ENCODE results near the gene CREM. TPM values are rescaled to one million over a fixed set of nuclear protein-coding genes. Genes with fewer than 3 reads are reported as not detected.
A peak's percentile ranks its signal among the peaks of the same experiment; 100 is the strongest.

The CREM gene
- total RNA-seq, 2 experiments from 2014 or later = 160 to 164 TPM

- Mint-ChIP-seq H3K27me3 (no peaks in the 10 kb centered on the region), H3K9me3 (no peaks in the 10 kb centered on the region), H3K4me3 (no peak overlapping the region), H3K36me3 (no peaks in the 10 kb centered on the region), H3K27ac (no peak overlapping the region), H3K4me1 (ENCODE audit: low read depth) (peaks cover 36% of the 10 kb centered on the region)
- ChIA-PET CTCF (interaction anchor here (0.6 kb wide), 1 partner anchor 79 kb away, joined by 3 read pairs; no protein-coding TSS in a partner anchor), POLR2A (interaction anchor here (1.7 kb wide), 1 partner anchor 60 kb away, joined by 3 read pairs; no protein-coding TSS in a partner anchor)
- intact Hi-C loops (cut with micrococcal nuclease) = no loop called here
- DNase-seq = no peak
Measured at GRCh38 chr10:35136263-35136815, 9.7 kb downstream of the CREM start.

- no peak for DNase-seq
- intact Hi-C loops (cut with micrococcal nuclease) = no loop called here
- no peak overlapping the region for H3K27ac Mint-ChIP-seq
- peaks cover under 1% of the 10 kb centered on the region for H3K36me3 Mint-ChIP-seq
- POLR2A ChIA-PET = no interaction called here
- H3K4me3 Mint-ChIP-seq = no peak overlapping the region
- no peaks in the 10 kb centered on the region for H3K9me3 Mint-ChIP-seq
- CTCF ChIA-PET = interaction anchor here (1.1 kb wide), 1 partner anchor 56 kb away, joined by 3 read pairs; no protein-coding TSS in a partner anchor
- H3K27me3 Mint-ChIP-seq = no peaks in the 10 kb centered on the region
- H3K4me1 Mint-ChIP-seq (ENCODE audit: low read depth) = peaks cover 26% of the 10 kb centered on the region
Measured at GRCh38 chr10:35140126-35140525, 13.5 kb downstream of the CREM start.

- Mint-ChIP-seq H3K27ac (no peak overlapping the region), H3K4me1 (ENCODE audit: low read depth) (peaks cover 24% of the 10 kb centered on the region), H3K9me3 (no peaks in the 10 kb centered on the region), H3K36me3 (peaks cover 3% of the 10 kb centered on the region), H3K27me3 (no peaks in the 10 kb centered on the region), H3K4me3 (no peak overlapping the region)
- intact Hi-C loops (cut with micrococcal nuclease) = no loop called here
- POLR2A ChIA-PET = no interaction called here
- DNase-seq = no peak
- CTCF ChIA-PET = no interaction called here
Measured at GRCh38 chr10:35140727-35141126, 14.1 kb downstream of the CREM start.

GRCh38 chr10:35150308-35150707 is 23.7 kb downstream of the CREM start:
- Mint-ChIP-seq H3K36me3 (peaks cover 24% of the 10 kb centered on the region), H3K27me3 (no peaks in the 10 kb centered on the region), H3K27ac (peak overlapping the region; percentile 86), H3K4me1 (ENCODE audit: low read depth) (peaks cover 71% of the 10 kb centered on the region), H3K9me3 (no peaks in the 10 kb centered on the region), H3K4me3 (peak overlapping the region; percentile 43)
- intact Hi-C loops (cut with micrococcal nuclease) = no loop called here
- DNase-seq = no peak
- POLR2A ChIA-PET = interaction anchor here (0.8 to 3.3 kb wide), 7 partner anchors 10 to 45 kb away, joined by 3 to 39 read pairs (median 5); partner anchors contain the start of gene CREM
- CTCF ChIA-PET = interaction anchor here (1.0 to 2.7 kb wide), 6 partner anchors 17 to 69 kb away, joined by 4 to 53 read pairs (median 8); partner anchors contain the start of gene CREM

- no peak overlapping the region for H3K27ac Mint-ChIP-seq
- no peaks in the 10 kb centered on the region for H3K27me3 Mint-ChIP-seq
- no peak for DNase-seq
- H3K9me3 Mint-ChIP-seq = no peaks in the 10 kb centered on the region
- ChIA-PET CTCF (interaction anchor here (1.3 to 1.6 kb wide), 2 partner anchors 26 to 43 kb away, joined by 4 to 5 read pairs; no protein-coding TSS in a partner anchor), POLR2A (interaction anchor here (2.6 kb wide), 1 partner anchor 43 kb away, joined by 10 read pairs; no protein-coding TSS in a partner anchor)
- H3K4me3 Mint-ChIP-seq = no peak overlapping the region
- intact Hi-C loops (cut with micrococcal nuclease) = no loop called here
- peaks cover 57% of the 10 kb centered on the region for H3K4me1 Mint-ChIP-seq (ENCODE audit: low read depth)
- H3K36me3 Mint-ChIP-seq = peaks cover 25% of the 10 kb centered on the region
Measured at GRCh38 chr10:35152992-35153391, 26.3 kb downstream of the CREM start.

- Mint-ChIP-seq H3K27ac (no peak overlapping the region), H3K27me3 (no peaks in the 10 kb centered on the region), H3K9me3 (no peaks in the 10 kb centered on the region), H3K36me3 (peaks cover 27% of the 10 kb centered on the region), H3K4me1 (ENCODE audit: low read depth) (peaks cover 50% of the 10 kb centered on the region), H3K4me3 (no peak overlapping the region)
- DNase-seq = no peak
- CTCF ChIA-PET = interaction anchor here (1.0 to 1.6 kb wide), 3 partner anchors 26 to 42 kb away, joined by 3 to 5 read pairs (median 4); no protein-coding TSS in a partner anchor
- intact Hi-C loops (cut with micrococcal nuclease) = no loop called here
- POLR2A ChIA-PET = interaction anchor here (2.6 kb wide), 1 partner anchor 42 kb away, joined by 10 read pairs; no protein-coding TSS in a partner anchor
Measured at GRCh38 chr10:35153716-35154115, 27.1 kb downstream of the CREM start.

GRCh38 chr10:35160743-35161142 is 34.1 kb downstream of the CREM start:
- intact Hi-C loops (cut with micrococcal nuclease) = no loop called here

DNA sequence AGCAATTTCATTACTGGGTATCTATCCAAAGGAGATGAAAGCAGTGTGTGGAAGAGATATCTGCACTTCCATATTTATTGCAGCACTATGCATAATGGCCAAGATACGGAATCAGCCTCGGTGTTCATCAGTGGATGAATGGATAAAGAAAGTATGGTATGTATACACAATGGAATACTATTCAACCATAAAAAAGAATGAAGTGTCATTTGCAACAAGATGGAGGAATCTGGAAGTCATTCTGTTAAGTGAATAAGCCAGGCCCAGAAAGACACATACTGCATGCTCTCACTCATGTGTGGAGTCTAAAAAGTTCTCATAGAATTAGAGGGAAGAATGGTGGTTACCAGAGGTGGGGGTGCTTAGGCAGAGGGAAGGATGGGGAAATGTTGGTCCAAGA is 35.3 kb downstream of the CREM start:
- intact Hi-C loops (cut with micrococcal nuclease) = no loop called here
- ChIA-PET POLR2A (no interaction called here), CTCF (no interaction called here)
- no peak for DNase-seq
- H3K4me3 Mint-ChIP-seq = no peak overlapping the region
- no peaks in the 10 kb centered on the region for H3K4me1 Mint-ChIP-seq (ENCODE audit: low read depth)
- no peak overlapping the region for H3K27ac Mint-ChIP-seq
- H3K27me3 Mint-ChIP-seq = no peaks in the 10 kb centered on the region
- H3K9me3 Mint-ChIP-seq = peaks cover 3% of the 10 kb centered on the region
- H3K36me3 Mint-ChIP-seq = peaks cover 16% of the 10 kb centered on the region

More at GRCh38 chr10:35160743-35161142, 34.1 kb downstream of the CREM start:
- CTCF ChIA-PET = no interaction called here
- H3K27ac Mint-ChIP-seq = no peak overlapping the region
- POLR2A ChIA-PET = interaction anchor here (1.1 kb wide), 1 partner anchor 11 kb away, joined by 5 read pairs; no protein-coding TSS in a partner anchor
- no peak overlapping the region for H3K4me3 Mint-ChIP-seq
- no peaks in the 10 kb centered on the region for H3K27me3 Mint-ChIP-seq
- no peak for DNase-seq
- no peaks in the 10 kb centered on the region for H3K4me1 Mint-ChIP-seq (ENCODE audit: low read depth)
- peaks cover 3% of the 10 kb centered on the region for H3K9me3 Mint-ChIP-seq
- peaks cover 16% of the 10 kb centered on the region for H3K36me3 Mint-ChIP-seq

GRCh38 chr10:35165136-35165535 is 38.5 kb downstream of the CREM start:
- peaks cover 10% of the 10 kb centered on the region for H3K9me3 Mint-ChIP-seq
- ChIA-PET POLR2A (no interaction called here), CTCF (interaction anchor here (0.7 kb wide), 1 partner anchor 30 kb away, joined by 3 read pairs; no protein-coding TSS in a partner anchor)
- no peak overlapping the region for H3K4me3 Mint-ChIP-seq
- DNase-seq = no peak
- H3K27ac Mint-ChIP-seq = no peak overlapping the region
- intact Hi-C loops (cut with micrococcal nuclease) = no loop called here
- no peaks in the 10 kb centered on the region for H3K27me3 Mint-ChIP-seq
- H3K36me3 Mint-ChIP-seq = peaks cover 6% of the 10 kb centered on the region
- H3K4me1 Mint-ChIP-seq (ENCODE audit: low read depth) = no peaks in the 10 kb centered on the region

DNA sequence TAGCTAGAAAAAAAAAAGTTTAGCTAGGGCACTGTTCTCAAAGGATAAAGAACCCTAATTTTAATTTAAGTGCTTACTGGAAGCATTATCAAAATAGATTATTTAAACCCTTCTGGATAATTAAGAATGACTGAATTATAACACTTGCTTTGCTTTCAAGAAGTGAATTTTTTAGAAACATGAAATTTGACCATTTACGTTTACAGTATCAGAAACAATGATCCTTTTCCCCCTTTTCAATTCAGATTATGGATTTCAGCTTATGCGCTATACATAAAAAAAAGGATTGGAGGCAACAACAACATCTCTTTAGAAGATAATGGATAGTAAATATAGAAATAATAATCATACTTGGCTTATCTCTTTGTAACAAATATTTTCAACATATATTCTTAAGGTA is 39.2 kb downstream of the CREM start:
- H3K27ac Mint-ChIP-seq = no peak overlapping the region
- no peak overlapping the region for H3K4me3 Mint-ChIP-seq
- intact Hi-C loops (cut with micrococcal nuclease) = no loop called here
- POLR2A ChIA-PET = no interaction called here
- H3K9me3 Mint-ChIP-seq = peaks cover 10% of the 10 kb centered on the region
- H3K36me3 Mint-ChIP-seq = peaks cover 5% of the 10 kb centered on the region
- CTCF ChIA-PET = no interaction called here
- no peak for DNase-seq
- no peaks in the 10 kb centered on the region for H3K4me1 Mint-ChIP-seq (ENCODE audit: low read depth)
- H3K27me3 Mint-ChIP-seq = no peaks in the 10 kb centered on the region

GRCh38 chr10:35166607-35167006 is 40.0 kb downstream of the CREM start:
- no peaks in the 10 kb centered on the region for H3K4me1 Mint-ChIP-seq (ENCODE audit: low read depth)

DNA sequence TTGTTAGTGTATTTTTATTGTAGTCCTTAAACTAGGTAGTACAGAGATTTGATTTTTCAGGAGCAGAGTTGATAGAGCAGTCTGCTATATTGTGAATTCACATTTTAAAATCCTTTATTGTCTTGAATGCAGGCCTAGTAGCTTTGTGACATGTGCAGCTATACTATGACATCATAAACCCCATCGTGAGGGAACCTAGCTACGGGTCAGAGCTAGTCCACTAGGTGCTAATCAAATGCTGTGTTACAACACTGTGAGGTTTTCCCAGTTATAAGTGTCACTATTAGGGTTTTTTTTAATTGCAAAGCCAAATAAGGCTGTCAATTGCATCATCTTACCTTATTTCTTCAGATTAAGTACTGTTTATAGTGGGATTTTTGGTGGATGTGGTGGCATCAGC is 40.7 kb downstream of the CREM start:
- Mint-ChIP-seq H3K4me3 (no peak overlapping the region), H3K4me1 (ENCODE audit: low read depth) (peaks cover 4% of the 10 kb centered on the region), H3K27me3 (no peaks in the 10 kb centered on the region), H3K9me3 (peaks cover 10% of the 10 kb centered on the region), H3K27ac (no peak overlapping the region), H3K36me3 (peaks cover 2% of the 10 kb centered on the region)
- intact Hi-C loops (cut with micrococcal nuclease) = no loop called here
- ChIA-PET CTCF (interaction anchor here (0.8 kb wide), 1 partner anchor 20 kb away, joined by 3 read pairs; no protein-coding TSS in a partner anchor), POLR2A (interaction anchor here (0.8 kb wide), 1 partner anchor 28 kb away, joined by 3 read pairs; no protein-coding TSS in a partner anchor)
- no peak for DNase-seq

More at GRCh38 chr10:35166607-35167006, 40.0 kb downstream of the CREM start:
- Mint-ChIP-seq H3K27ac (no peak overlapping the region), H3K9me3 (peaks cover 10% of the 10 kb centered on the region), H3K27me3 (no peaks in the 10 kb centered on the region), H3K4me3 (no peak overlapping the region), H3K36me3 (peaks cover 5% of the 10 kb centered on the region)
- CTCF ChIA-PET = no interaction called here
- POLR2A ChIA-PET = interaction anchor here (0.8 kb wide), 1 partner anchor 29 kb away, joined by 3 read pairs; no protein-coding TSS in a partner anchor
- no peak for DNase-seq
- intact Hi-C loops (cut with micrococcal nuclease) = no loop called here

All from activated CD4-positive, alpha-beta memory T cell treated with anti-CD3 and anti-CD28 coated beads for 36 hours (primary cell).